Mammary epithelial cell (primary cell): ENCODE results near the gene TTC3.

Experiments used
- CTCF ChIP-seq, 2 donors: IDR thresholded peaks in 1 of 2; conservative IDR thresholded peaks in 1 of 2; 2 replicates each; pipeline ENCODE4 v1.5.1; 2011 to 2012; ENCODE audit warnings: inconsistent platforms in 2 of 2, low read length in 2 of 2, mild to moderate bottlenecking in 2 of 2, control low read depth in 1 of 2, low read depth in 1 of 2; ENCODE audit not compliant: insufficient read depth in 1 of 2; ENCODE audit errors: extremely low read depth in 1 of 2
- EZH2 ChIP-seq: IDR thresholded peaks from 2 replicates; pipeline ENCODE4 v1.6.1; 2012; ENCODE audit warnings: low read length, inconsistent platforms, borderline replicate concordance

GRCh38 chr21:37026499-37026898 is 46.6 kb upstream of the TTC3 start:
- TF ChIP-seq CTCF (conservative IDR thresholded peaks at IDR 0.05 in 1 of 2, IDR thresholded peaks at IDR 0.05 in 1 of 2; ENCODE audit: extremely low read depth in 1 of 2, insufficient read depth in 1 of 2, low read depth in 1 of 2, low read length in 2 of 2) (no peak), EZH2 (no peak)
